ENCODE results near the gene CLCF1.

Gene CLCF1

GRCh38 chr11:67371189-67371910 is 2.0 kb downstream of the CLCF1 start:
- H3K4me3 ChIP-seq (ENCODE audit: low read depth, low read length) = no peak overlapping the region

GRCh38 chr11:67370351-67371076 is 2.9 kb downstream of the CLCF1 start:
- no peak overlapping the region for H3K4me3 ChIP-seq (ENCODE audit: low read depth, low read length)
- TF ChIP-seq, protein P1, sequence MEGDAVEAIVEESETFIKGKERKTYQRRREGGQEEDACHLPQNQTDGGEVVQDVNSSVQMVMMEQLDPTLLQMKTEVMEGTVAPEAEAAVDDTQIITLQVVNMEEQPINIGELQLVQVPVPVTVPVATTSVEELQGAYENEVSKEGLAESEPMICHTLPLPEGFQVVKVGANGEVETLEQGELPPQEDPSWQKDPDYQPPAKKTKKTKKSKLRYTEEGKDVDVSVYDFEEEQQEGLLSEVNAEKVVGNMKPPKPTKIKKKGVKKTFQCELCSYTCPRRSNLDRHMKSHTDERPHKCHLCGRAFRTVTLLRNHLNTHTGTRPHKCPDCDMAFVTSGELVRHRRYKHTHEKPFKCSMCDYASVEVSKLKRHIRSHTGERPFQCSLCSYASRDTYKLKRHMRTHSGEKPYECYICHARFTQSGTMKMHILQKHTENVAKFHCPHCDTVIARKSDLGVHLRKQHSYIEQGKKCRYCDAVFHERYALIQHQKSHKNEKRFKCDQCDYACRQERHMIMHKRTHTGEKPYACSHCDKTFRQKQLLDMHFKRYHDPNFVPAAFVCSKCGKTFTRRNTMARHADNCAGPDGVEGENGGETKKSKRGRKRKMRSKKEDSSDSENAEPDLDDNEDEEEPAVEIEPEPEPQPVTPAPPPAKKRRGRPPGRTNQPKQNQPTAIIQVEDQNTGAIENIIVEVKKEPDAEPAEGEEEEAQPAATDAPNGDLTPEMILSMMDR (IDR thresholded peaks at IDR 0.05; ENCODE audit: borderline replicate concordance, insufficient read depth, low read depth, low read length) = no peak

More at GRCh38 chr11:67371189-67371910, 2.0 kb downstream of the CLCF1 start:
- TF ChIP-seq, protein P1 (IDR thresholded peaks at IDR 0.05; ENCODE audit: borderline replicate concordance, insufficient read depth, low read depth, low read length) = peak; percentile 66; the same call in 1 of the 2 replicates

DNA sequence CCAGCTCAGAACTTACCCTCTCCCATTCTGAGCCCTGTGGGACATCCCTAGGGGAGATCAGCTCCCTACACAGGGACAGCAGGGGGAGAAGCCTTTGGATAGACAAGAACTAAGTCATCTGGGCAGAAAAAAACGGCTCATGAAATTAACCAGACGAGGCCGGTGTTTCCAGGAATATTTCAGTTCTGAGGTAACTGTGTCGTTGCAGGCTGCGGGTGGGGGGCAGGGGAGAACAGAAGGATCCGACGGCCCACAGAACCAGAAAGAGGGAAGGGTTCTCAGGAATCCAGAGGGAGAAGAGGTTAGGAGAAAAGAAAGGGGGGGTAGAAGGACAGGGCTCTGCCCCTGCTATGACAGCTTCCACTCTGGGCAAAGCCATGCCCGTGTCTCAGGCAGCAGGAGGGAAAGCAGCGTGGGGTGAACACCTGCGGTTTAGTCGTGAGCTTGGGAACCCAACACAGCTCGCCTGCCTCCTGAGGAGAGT is 3.6 kb downstream of the CLCF1 start:
- no peak overlapping the region for H3K4me3 ChIP-seq (ENCODE audit: low read depth, low read length)
- TF ChIP-seq, protein P1 (IDR thresholded peaks at IDR 0.05; ENCODE audit: borderline replicate concordance, insufficient read depth, low read depth, low read length) = no peak

GRCh38 chr11:67369275-67369674 is 4.1 kb downstream of the CLCF1 start:
- no peak overlapping the region for H3K4me3 ChIP-seq (ENCODE audit: low read depth, low read length)
- TF ChIP-seq, protein P1 (IDR thresholded peaks at IDR 0.05; ENCODE audit: borderline replicate concordance, insufficient read depth, low read depth, low read length) = no peak

DNA sequence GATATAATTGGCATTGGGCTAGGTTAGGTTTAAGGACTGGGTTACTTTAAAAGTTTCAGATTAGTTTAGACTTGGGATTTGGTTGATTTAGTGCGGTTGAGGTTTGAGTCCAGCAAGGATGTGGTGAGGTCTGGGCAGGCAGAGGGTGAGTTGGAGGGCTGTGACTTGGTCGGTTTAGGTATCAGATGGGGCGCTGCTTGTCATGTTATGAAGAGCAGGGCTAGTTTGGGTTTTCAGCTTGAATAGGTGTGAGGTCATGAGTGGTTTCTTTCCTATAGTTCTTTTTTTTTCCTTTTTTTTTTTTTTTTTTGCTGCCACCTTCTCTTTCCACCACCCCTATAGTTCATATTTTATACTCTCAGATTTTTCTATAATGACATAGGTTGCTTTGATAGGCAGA is 4.8 kb downstream of the CLCF1 start:
- H3K4me3 ChIP-seq (ENCODE audit: low read depth, low read length) = no peak overlapping the region
- TF ChIP-seq, protein P1 (IDR thresholded peaks at IDR 0.05; ENCODE audit: borderline replicate concordance, insufficient read depth, low read depth, low read length) = no peak

DNA sequence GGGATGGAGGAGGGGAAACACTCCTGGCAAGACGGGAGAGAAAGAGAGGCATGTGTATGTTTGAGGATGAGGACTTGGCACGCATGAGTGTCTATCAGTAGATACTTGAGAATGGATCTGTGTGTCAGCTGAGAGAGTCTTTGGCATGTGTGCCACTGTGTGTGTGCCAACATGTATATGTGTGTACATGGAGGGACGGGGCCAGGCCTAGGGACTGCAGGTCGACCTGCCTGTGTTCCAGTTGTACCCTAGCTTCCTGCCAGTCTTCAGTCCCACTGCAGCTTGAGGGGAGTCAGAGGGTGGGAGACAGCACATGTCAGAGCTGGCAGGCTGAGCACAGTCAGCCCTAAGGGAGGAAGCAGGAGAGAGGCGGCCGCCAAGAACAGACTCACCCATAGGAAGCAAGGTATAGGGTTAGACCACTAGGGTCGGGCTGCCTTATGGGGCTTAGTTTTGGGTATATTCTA is 5.6 kb downstream of the CLCF1 start:
- H3K4me3 ChIP-seq (ENCODE audit: low read depth, low read length) = no peak overlapping the region
- TF ChIP-seq, protein P1 (IDR thresholded peaks at IDR 0.05; ENCODE audit: borderline replicate concordance, insufficient read depth, low read depth, low read length) = no peak

All from GM12875 (cell line).